Stimulated activated CD4-positive, alpha-beta T cell treated with anti-CD3 and anti-CD28 coated beads, Interleukin-4, amount 100 ng/mL, for 24 hours (primary cell): Measurements from ENCODE around the gene HSPB1.
A peak's percentile ranks its signal among the peaks of the same experiment; 100 is the strongest.
"Not testable (repeated sequence)": the region's sequence is repeated elsewhere in the genome, so short reads cannot be mapped to it uniquely, and the experiment has no call there.

Source experiments
- DNase-seq: peaks from one replicate; pipeline ENCODE4 v3.0.0-alpha.2; 2020

Gene HSPB1

GRCh38 chr7:76281706-76282343 lies 20.6 kb upstream of the HSPB1 start:
- no peak for DNase-seq

- no peak for DNase-seq
Observed at GRCh38 chr7:76282344-76283253, 19.9 kb upstream of the HSPB1 start.

- no peak for DNase-seq
Observed at GRCh38 chr7:76283254-76284159, 19.0 kb upstream of the HSPB1 start.

GRCh38 chr7:76285604-76286374 lies 16.7 kb upstream of the HSPB1 start:
- DNase-seq, result no peak

- no peak for DNase-seq
Observed at GRCh38 chr7:76286842-76287403, 15.6 kb upstream of the HSPB1 start.

GRCh38 chr7:76290847-76291350 lies 11.6 kb upstream of the HSPB1 start:
- DNase-seq, result not testable (repeated sequence)

GRCh38 chr7:76291351-76292212 lies 10.9 kb upstream of the HSPB1 start:
- peak; percentile 91 for DNase-seq

GRCh38 chr7:76292213-76292573 lies 10.3 kb upstream of the HSPB1 start:
- DNase-seq, result no peak

- not testable (repeated sequence) for DNase-seq
Observed at GRCh38 chr7:76292911-76293310, 9.6 kb upstream of the HSPB1 start.

- DNase-seq, result no peak
Observed at GRCh38 chr7:76293407-76293901, 9.0 kb upstream of the HSPB1 start.

- DNase-seq, result no peak
Observed at GRCh38 chr7:76294344-76295024, 8.0 kb upstream of the HSPB1 start.

GRCh38 chr7:76296743-76297740 lies 5.4 kb upstream of the HSPB1 start:
- DNase-seq, result no peak

- no peak for DNase-seq
Observed at GRCh38 chr7:76300166-76300731, 2.2 kb upstream of the HSPB1 start.

- DNase-seq, result no peak
Observed at GRCh38 chr7:76301000-76301399, 1.5 kb upstream of the HSPB1 start.

GRCh38 chr7:76303202-76304147 lies 1.0 kb downstream of the HSPB1 start:
- peak; percentile 80 for DNase-seq

- no peak for DNase-seq
Observed at GRCh38 chr7:76304888-76305375, 2.5 kb downstream of the HSPB1 start.

GRCh38 chr7:76308874-76309273 lies 6.4 kb downstream of the HSPB1 start:
- not testable (repeated sequence) for DNase-seq
